Pulmonary artery endothelial cell (primary cell): ENCODE data around the gene ZYG11A. TPM values are rescaled to one million over a fixed set of nuclear protein-coding genes. Genes with fewer than 3 reads are reported as not detected.
"Not testable (repeated sequence)": the region's sequence is repeated elsewhere in the genome, so short reads cannot be mapped to it uniquely, and the experiment has no call there.

Source experiments
- DNase-seq: peaks from one replicate; pipeline ENCODE4 v3.0.0-alpha.2; 2011; ENCODE audit warnings: low read depth, low spot score
- total RNA-seq: library from RNA; depleted of rRNA; stranded (reverse); fragments of >200 nt; gene quantifications from 2 replicates; pipeline ENCODE4 v1.2.3, GENCODE V29; 2014

The ZYG11A gene
- 0.92 and 1.1 TPM in 2 replicates for total RNA-seq

DNA sequence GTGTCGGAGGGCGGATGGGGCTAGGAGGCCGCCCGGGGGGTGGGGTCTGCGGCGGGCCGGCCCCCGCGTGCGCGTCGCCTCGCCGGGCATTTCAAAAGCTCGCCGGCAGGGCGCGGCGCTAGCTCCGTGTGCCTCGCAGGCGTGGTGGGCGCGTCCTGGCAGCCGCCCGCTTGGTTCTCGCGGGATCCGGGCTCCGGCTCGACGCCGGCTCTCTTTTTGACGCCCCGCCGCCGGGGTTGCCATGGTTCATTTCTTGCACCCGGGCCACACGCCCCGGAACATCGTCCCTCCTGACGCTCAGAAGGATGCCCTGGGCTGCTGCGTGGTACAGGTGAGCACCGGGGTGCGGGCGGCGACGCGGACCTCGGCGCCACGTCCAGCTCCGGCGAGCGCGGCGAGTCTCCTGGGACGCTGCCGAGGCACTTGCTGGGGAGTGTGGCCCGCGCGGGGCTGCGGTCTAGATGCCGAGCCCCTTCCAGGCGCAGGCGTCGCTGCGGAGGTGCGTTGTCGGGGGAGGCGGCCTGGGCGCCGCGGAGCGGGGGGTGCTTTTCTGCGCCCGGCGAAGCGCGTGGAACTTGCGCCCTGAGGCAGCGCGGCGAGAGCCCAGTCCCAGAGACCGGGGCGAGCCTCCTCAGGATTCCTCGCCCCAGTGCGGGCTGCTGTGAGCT is at the start of gene ZYG11A:
TSS of gene ZYG11A (plus strand) at position 118 of the 668 bp plus-strand sequence. CDS start at position 242, 124 bp downstream.
- DNase-seq = peak; percentile 7

DNA sequence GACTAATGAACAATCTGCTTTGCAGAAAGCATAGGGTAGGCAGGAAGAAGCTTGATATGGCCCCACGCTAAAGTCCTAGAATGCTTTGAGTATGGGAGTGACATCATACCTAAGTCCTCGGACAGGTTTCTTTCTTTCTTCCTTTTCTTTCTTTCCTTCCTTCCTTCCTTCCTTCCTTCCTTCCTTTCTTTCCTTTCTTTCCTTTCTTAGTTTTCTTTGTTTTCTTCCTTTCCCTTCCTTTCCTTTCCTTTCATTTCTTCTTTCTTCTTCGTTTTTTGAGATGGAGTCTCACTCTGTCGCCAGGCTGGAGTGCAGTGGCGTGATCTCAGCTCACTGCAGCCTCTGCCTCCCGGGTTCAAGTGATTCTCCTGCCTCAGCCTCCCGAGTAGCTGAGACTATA is 48.8 kb upstream of the ZYG11A start:
- DNase-seq = not testable (repeated sequence)

DNA sequence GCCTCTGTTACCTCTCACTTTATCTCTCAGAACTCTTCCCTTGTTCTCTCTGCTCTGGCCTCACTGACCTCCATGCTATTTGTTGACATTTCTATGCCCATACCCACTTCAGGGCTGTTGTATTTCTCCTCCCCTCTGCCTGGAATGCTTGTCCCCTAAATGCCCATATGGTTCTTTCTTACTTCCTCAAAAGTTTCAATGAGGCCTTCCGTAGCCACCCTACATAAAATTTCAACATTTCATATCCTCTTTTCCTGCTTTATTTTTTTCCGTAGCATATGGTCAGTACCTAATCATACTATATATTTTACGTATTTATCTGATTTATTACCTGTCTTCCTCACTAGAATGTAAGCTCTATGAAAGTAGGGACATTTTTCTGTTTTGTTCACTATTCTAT is 47.1 kb upstream of the ZYG11A start:
- DNase-seq = no peak

DNA sequence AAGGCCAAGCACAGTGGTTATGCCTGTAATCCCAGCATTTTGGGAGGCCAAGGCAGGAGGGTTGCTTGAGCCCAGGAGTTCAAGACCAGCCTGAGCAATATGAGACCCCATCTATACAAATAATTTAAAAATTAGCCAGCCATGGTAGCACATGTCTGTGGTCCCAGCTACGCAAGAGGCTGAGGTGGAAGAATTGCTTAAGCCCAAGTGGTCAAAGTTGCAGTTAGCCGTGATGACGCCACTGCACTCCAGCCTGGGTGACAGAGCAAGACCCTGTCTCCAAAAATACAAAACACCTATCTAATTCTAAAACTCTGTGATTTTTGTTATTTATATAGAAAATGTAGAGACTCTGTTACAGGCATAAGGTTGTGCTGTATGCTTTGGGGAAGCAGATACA is 44.2 kb upstream of the ZYG11A start:
- no peak for DNase-seq

DNA sequence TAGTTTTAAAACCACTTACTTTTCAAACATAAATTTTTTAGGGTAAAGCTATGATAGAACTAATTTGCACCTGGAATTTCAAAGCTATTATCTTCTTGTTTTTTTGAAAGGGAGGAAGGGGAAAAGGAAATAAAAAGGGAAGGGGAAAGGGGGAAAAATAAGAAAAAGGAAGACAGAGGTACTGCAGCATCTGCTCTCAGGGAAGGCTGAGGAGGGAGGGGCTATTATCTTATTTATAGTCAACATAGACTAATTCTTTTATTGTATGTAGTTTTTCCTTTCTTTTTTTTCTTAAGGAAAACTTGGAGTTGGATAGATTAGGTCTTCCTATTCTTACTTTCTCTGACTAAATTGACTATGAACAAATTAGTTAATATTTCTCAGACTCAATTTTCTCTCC is 41.5 kb upstream of the ZYG11A start:
- no peak for DNase-seq

DNA sequence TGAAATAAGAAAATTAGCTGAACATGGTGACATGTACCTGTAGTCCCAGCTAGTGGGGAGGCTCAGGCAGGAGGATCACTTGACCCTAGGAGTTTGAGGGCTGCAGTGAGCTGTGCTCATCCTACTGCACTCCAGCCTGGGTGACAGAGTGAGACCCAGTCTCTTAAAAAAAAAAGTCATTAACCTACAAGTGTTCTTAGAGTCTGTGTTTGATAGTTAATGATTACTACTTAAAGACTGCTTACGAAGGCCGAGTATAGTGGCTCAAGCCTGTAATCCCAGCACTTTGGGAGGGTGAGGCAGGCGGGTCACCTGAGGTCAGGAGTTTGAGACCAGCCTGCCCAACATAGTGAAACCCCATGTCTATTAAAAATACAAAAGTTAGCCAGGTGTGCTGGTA is 38.5 kb upstream of the ZYG11A start:
- DNase-seq = not testable (repeated sequence)

DNA sequence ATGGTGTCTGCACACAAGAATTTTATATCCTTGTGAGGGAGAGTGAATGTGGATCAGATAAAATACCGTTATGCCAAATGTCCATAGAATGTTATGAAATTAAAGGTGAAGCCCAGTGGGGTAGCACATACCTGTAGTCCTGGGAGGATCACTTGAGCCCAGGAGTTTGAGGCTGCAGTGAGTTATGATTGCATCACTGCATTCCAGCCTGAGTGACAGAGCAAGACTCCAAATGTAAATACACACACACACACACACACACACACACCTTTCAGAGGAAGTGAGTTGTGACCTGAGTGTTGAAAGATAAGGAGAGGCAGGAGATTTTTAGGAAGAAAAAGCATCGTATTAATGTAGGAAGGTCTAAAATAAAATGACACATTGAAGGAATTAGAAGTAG is 28.1 kb upstream of the ZYG11A start:
- no peak for DNase-seq

DNA sequence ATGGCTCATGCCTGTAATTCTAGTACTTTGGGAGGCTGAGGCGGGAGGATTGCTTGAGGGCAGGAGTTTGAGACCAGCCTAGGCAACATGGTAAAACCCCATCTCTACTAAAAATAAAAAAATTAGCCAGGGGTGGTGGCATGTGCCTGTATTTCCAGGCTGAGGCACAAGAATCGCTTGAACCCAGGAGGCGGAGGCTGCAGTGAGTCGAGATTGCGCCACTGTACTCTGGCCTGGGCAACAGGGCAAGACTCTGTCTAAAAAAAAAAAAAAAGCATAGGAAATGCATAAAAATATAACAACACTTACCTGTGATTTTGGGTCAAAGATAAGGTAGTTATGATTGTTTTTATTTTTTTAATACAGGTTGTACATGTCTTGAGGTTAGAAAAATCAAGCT is 21.7 kb upstream of the ZYG11A start:
- DNase-seq = not testable (repeated sequence)

DNA sequence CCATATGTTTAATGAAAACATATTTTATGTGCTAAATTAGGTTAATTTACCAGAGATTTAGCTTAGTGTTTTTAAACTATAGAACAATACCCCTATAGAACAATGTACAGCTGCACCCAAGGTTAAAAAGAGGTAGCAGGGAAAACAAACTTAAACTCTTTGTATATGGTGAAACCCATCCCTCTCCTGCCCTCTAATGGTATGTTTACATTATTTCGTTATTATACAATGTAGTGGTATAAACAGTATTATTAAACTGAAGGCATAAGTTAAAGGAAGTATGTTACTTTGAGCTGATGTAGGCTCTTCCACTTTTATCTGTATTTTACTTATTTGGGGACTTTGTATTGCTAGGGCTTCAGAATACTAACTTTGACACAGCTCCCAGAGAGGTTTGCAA is 16.7 kb upstream of the ZYG11A start:
- no peak for DNase-seq

DNA sequence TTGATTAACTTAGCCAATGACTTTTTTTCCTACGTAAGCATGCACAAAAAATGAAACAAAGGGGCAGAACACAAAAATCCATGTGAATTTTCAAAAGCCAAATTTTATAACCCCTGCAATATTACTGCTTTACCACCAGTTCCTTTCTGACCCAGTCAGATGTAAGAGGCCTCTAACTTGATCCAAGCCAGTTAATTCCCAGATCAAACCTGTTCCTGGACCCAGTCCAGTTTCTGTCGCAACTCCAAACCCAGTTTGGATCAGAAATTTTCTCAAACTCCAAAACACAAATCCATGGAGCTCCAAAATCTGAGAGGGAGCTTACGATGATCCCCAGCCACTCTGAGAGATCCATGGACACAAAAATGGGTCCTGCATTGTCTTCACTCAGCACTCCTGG is 7.8 kb upstream of the ZYG11A start:
- DNase-seq = no peak

DNA sequence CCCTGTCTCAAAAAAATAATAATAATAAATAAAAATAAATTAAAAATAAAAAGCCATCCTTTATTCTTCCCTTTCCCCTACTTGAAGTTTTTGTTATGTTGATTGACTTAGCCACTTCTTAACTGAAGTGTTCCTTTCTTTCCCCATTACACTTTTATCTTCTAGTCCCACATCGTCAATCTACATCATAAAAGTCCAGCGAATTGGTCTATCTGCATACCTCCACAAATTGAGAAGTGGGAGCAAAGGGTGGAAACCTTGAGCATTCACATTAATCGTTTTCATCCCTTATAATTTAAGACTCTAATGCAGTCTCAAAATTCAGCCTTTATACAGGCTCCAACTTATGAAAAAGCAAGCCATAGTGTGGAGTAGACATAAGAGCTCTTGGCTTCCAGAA is 6.5 kb upstream of the ZYG11A start:
- no peak for DNase-seq

DNA sequence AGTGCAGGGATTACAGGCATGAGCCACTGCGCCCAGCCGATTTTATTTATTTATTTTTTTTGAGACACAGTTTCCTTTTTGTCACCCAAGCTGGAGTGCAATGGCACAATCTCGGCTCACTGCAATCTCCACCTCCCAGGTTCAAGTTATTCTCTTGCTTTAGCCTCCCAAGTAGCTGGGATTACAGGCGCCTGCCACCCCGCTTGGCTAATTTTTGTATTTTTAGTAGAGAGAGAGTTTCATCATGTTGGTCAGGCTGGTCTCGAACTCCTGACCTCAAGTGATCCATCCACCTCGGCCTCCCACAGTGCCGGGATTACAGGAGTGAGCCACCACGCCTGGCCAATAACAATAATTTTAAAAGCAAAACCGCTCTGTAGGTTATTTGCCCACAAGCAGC is 3.4 kb upstream of the ZYG11A start:
- DNase-seq = not testable (repeated sequence)

DNA sequence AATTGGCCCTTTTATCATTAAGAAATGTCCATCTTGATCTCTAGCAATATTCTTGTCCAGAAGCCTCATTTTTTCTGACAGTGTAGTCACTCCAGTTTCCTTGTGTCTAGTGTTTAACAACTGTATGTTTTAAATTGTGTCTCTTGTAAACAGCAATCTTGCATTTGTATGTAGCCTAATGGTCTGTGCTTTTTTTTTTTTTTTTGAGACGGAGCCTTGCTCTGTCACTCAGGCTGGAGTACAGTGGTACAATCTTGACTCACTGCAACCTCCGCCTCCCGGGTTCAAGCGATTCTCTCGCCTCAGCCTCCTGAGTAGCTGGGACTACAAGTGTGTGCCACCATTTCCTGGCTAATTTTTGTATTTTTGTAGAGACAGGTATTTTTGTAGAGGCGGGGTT is 2.6 kb downstream of the ZYG11A start:
- DNase-seq = not testable (repeated sequence)

DNA sequence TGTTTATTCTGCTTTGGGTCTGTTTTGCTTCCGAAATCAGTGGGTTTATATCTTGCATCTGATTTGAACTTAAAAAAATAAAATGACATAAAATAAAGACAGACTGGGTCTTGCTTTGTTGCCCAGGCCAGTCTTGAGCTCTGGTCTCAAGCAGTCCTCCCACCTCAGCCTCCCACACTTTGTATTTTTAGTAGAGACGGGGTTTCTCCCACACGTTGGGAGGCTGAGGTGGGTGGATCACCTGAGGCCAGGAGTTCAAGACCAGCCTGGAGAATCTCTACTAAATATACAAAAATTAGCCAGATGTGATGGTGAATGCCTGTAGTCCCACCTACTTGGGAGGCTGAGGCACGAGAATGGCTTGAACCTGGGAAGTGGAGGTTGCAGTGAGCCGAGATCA is 5.9 kb downstream of the ZYG11A start:
- no peak for DNase-seq

DNA sequence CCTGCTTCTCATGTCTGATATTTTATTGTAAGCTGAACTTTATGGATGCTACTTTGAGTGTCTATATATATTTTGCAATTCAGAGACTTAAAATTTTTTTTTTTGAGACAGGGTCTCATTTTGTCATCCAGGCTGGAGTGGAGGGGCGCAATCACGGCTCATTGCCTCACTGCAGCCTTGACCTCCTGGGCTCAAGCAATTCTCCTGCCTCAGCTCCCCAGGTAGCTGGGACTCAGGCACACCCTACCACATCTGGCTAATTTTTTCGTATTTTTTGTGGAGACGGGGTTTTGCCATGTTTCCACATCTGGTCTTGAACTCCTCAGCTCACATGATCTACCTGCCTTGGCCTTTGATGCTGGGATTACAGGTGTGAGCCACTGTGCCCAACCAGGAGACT is 8.4 kb downstream of the ZYG11A start:
- DNase-seq = no peak

DNA sequence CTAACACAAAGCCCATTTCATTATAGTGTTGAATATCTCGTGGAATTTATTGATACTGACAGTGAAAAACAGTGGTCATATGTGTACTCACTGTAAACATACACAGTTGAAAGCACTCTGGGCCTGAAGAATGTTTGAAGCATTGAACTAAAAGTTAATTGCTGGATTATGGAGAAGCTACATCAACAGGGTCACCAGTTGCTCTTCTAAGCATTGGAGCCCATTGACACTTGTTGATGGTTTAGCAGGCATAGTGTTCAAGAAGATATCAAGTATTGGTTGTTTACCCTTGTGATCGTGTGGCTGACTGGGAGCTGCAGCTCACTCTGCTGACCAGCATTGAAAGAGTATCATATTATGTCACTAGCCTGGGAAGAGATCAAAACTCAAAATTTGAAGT is 10.3 kb downstream of the ZYG11A start:
- DNase-seq = no peak

DNA sequence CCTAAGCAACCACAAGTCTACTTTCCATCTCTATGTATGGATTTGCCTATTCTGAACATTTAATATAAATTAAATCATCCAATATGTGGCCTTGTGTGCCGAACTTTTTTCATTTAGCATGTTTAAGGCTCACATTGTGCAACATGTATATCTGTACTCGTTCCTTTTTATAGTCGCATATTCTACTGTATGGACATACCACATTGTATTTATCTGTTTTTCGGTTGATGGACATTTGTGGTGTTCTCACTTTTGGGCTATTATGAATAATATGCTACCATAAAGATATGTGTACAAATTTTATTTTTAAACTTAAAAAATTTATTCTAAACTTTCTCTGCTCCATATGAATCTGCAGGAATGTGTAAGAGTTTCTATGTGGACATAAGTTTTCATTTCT is 13.0 kb downstream of the ZYG11A start:
- no peak for DNase-seq

DNA sequence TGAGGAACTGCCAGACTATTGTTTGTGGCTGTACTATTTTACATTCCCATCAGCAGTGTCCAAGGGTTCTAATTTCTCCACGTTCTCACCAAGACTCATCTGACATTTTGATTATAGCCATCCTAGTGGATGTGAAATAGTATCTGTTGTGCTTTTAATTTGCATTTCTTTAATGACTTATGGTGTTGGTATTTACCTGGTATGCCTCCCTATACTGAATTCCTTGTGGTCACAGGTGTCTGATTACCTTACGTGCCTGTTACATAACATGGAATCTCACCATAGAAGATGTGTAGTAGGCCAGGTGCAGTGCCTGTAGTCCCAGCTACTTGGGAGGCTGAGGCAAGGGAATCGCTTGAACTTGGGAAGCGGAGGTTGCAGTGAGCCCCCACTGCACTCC is 13.5 kb downstream of the ZYG11A start:
- no peak for DNase-seq

DNA sequence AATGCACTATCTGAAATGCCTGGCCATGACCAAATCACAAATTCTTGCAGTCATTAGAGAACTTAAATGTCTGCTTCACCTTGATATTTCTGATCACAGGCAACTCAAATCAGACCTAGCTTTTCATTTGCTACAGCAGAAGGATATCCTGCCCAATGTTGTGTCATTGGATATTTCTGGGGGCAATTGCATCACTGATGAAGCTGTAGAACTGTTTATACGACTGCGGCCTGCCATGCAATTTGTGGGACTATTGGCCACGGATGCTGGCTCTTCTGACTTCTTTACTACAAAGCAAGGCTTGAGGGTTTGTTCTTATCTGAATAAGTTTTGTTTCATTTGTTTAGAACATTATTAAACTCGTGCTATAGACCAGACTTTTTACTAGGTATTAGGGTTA is 14.9 kb downstream of the ZYG11A start:
- DNase-seq = no peak

DNA sequence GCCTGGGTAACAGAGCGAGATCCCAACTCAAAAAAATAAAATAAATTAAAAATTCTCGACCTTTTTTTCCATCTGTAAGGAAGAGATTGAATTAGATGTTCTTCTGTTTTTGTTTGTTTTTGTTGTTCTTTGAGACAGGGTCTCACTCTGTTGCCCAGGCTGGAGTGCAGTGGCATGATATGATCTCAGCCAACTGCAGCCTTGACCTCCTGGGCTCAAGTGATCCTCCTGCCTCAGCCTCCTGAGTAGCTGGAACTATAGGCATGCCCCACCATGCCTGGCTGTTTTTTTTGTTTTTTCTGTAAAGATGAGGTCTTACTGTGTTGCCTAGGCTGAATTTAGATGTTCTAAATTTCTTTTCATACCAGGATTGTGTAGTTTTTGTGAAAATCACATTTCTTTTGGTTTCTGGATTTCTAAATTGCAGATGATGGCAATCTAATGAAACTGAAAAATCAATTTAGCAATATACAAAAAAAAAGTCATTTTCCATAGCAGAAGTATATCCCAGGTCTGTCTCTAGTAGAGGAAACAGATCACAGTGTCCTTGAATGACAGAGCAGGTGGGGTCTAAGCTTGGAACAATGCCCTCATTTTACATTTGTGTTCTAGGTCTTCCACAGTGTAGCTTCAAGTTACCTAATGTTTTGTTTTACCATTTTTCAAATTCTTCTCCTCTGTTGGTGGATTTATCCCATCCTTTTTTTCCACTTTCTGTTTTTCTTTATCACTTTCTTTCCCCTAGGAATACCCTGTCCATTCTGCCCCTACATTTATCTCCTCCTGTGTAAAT is 20.3 kb downstream of the ZYG11A start:
- no peak for DNase-seq

DNA sequence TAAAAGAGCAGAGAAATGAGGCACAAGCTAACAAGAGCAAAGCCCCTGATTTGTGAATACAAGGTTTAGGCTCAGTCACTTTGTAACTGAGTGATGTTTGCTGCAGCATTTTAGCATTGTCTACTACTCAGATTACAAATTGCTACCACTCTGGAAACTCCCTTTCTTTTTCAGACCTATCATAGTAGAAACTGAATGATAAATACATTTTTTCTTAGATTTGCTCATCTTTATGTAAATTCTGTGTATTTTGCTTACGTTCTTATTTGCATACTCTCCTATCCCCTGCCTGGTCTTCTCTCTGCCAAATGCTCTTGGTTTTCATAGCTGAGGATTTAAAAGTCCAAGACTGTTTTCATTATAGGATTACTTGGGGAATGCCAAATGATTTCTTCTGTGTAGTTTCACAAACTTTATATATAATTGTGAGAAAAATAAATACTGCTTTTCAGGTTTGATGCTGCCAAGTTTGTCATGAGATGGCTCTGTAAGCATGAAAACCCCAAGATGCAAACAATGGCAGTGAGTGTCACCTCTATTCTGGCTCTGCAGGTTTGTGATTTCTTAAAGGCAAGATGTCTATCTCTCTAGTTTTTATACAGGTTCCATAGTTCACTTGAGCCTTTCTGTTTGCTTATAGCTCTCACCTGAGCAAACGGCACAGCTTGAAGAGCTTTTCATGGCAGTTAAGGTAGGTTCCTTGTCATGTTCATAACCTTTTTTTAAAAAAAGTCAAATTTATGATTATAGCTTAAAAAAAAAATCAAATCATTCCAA is 24.7 kb downstream of the ZYG11A start:
- DNase-seq = no peak

DNA sequence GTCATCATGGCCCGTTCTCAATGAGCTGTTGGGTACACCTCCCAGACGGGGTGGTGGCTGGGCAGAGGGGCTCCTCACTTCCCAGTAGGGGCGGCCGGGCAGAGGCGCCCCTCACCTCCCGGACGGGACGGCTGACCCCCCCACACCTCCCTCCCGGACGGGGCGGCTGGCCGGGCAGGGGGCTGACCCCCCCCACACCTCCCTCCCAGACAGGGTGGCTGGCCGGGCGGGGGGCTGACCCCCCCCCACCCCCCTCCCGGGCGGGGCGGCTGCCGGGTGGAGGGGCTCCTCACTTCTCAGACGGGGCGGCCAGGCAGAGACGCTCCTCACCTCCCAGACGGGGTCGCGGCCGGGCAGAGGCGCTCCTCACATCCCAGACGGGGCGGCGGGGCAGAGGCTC is 27.2 kb downstream of the ZYG11A start:
- DNase-seq = not testable (repeated sequence)
